ENCODE data around the gene RBM26. TPM values are rescaled to one million over a fixed set of nuclear protein-coding genes. Genes with fewer than 3 reads are reported as not detected.
A peak's percentile ranks its signal among the peaks of the same experiment; 100 is the strongest.

Gene RBM26
- total and polyA plus RNA-seq, 2 experiments from 2014 or later = 46.0 to 69.3 TPM

DNA sequence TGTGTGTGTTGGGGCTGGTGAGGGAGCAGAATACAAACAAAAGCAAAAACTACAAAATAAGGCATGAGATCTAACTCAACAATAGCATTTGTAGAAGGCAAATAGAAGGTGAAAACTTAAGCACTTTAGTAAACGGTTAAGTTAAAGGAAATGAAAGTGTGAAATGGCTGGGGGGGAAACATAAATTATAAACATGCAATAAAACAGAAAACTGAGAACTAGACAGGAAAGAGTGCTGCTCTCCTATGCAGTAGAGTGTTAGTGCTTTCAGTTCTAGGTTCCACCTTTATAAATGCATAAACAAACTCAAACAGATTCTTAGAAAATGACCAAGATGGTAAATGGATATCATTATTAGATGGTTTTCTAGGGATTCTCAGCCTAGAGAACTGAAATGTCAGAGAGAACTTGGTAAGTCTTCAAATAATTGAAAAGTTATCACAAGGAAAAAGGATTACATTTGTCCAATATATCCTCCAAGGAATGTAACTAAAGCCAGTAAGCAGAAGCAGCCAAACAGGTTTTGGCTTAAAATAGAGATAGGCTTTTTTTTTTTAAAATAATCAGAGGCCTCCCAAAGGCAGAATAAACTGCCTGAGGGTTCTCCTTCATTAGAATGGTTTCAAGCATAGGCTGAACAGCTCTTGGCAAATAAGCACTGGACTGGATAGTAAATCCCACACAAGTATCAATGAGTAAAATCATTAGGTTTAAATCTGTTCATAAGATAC lies 23.3 kb downstream of the RBM26 start:
- Histone ChIP-seq H3K36me3 (ENCODE audit: insufficient read depth) (peaks cover 3% of the 10 kb centered on the region; the same call in 1 of the 2 replicates), H3F3A (replicated peaks; ENCODE audit: low read depth) (no peaks in the 10 kb centered on the region), H3K27ac (ENCODE audit: low read depth) (peak overlapping the region; percentile 7), H3K4me1 (ENCODE audit: insufficient read depth) (peaks cover 23% of the 10 kb centered on the region), H3K79me2 (replicated peaks; ENCODE audit: insufficient read depth) (peaks cover 93% of the 10 kb centered on the region), H2AFZ (no peak overlapping the region), H4K20me1 (replicated peaks; ENCODE audit: insufficient read depth) (peaks cover 5% of the 10 kb centered on the region), H3K4me3 (no peak overlapping the region), H3K9me2 (ENCODE audit: insufficient read depth) (no peaks in the 10 kb centered on the region), H3K4me2 (peak overlapping the region; percentile 68), H3K27me3 (ENCODE audit: insufficient read depth) (no peaks in the 10 kb centered on the region)
- no peaks in the 10 kb centered on the region for H3K27me3 Mint-ChIP-seq (ENCODE audit: insufficient read depth, low read depth, poor library complexity)
- H3K36me3 Mint-ChIP-seq (ENCODE audit: low read depth) = peaks cover 5% of the 10 kb centered on the region; the same call in 2 of the 3 replicates
- H3K4me3 Mint-ChIP-seq = no peak overlapping the region
- TF ChIP-seq, protein P1, sequence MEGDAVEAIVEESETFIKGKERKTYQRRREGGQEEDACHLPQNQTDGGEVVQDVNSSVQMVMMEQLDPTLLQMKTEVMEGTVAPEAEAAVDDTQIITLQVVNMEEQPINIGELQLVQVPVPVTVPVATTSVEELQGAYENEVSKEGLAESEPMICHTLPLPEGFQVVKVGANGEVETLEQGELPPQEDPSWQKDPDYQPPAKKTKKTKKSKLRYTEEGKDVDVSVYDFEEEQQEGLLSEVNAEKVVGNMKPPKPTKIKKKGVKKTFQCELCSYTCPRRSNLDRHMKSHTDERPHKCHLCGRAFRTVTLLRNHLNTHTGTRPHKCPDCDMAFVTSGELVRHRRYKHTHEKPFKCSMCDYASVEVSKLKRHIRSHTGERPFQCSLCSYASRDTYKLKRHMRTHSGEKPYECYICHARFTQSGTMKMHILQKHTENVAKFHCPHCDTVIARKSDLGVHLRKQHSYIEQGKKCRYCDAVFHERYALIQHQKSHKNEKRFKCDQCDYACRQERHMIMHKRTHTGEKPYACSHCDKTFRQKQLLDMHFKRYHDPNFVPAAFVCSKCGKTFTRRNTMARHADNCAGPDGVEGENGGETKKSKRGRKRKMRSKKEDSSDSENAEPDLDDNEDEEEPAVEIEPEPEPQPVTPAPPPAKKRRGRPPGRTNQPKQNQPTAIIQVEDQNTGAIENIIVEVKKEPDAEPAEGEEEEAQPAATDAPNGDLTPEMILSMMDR (conservative IDR thresholded peaks at IDR 0.05; ENCODE audit: low read depth in 2 of 2) = no peak
- TF ChIP-seq CREB1 (CRISPR knock-in tag; IDR thresholded peaks at IDR 0.05; ENCODE audit: low read depth) (no peak), NANOG (IDR thresholded peaks at IDR 0.05; ENCODE audit: borderline replicate concordance) (no peak), ZNF331 (CRISPR knock-in tag; IDR thresholded peaks at IDR 0.05; ENCODE audit: low read depth) (no peak), JUNB (IDR thresholded peaks at IDR 0.05; ENCODE audit: unreplicated experiment) (no peak), EZH2 (IDR thresholded peaks at IDR 0.05; ENCODE audit: low read depth, unreplicated experiment) (no peak), POLR2AphosphoS5 (IDR thresholded peaks at IDR 0.05; ENCODE audit: low read depth) (no peak)
- TF ChIP-seq, protein P2, sequence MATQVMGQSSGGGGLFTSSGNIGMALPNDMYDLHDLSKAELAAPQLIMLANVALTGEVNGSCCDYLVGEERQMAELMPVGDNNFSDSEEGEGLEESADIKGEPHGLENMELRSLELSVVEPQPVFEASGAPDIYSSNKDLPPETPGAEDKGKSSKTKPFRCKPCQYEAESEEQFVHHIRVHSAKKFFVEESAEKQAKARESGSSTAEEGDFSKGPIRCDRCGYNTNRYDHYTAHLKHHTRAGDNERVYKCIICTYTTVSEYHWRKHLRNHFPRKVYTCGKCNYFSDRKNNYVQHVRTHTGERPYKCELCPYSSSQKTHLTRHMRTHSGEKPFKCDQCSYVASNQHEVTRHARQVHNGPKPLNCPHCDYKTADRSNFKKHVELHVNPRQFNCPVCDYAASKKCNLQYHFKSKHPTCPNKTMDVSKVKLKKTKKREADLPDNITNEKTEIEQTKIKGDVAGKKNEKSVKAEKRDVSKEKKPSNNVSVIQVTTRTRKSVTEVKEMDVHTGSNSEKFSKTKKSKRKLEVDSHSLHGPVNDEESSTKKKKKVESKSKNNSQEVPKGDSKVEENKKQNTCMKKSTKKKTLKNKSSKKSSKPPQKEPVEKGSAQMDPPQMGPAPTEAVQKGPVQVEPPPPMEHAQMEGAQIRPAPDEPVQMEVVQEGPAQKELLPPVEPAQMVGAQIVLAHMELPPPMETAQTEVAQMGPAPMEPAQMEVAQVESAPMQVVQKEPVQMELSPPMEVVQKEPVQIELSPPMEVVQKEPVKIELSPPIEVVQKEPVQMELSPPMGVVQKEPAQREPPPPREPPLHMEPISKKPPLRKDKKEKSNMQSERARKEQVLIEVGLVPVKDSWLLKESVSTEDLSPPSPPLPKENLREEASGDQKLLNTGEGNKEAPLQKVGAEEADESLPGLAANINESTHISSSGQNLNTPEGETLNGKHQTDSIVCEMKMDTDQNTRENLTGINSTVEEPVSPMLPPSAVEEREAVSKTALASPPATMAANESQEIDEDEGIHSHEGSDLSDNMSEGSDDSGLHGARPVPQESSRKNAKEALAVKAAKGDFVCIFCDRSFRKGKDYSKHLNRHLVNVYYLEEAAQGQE (IDR thresholded peaks at IDR 0.05; ENCODE audit: unreplicated experiment) = no peak
- TF ChIP-seq, protein P3, sequence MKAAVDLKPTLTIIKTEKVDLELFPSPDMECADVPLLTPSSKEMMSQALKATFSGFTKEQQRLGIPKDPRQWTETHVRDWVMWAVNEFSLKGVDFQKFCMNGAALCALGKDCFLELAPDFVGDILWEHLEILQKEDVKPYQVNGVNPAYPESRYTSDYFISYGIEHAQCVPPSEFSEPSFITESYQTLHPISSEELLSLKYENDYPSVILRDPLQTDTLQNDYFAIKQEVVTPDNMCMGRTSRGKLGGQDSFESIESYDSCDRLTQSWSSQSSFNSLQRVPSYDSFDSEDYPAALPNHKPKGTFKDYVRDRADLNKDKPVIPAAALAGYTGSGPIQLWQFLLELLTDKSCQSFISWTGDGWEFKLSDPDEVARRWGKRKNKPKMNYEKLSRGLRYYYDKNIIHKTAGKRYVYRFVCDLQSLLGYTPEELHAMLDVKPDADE (IDR thresholded peaks at IDR 0.05) = no peak
- ATAC-seq (no peak), DNase-seq (ENCODE audit: low spot score) (peak; percentile 27)
- peaks cover 43% of the 10 kb centered on the region for H3K4me1 Mint-ChIP-seq
- H3K9me3 Mint-ChIP-seq = no peaks in the 10 kb centered on the region
- peak overlapping the region; percentile 47 for H3K27ac Mint-ChIP-seq

All from GM23338 (cell line).